Caco-2 (cell line): ENCODE results near the gene ARHGEF2. TPM values are rescaled to one million over a fixed set of nuclear protein-coding genes. Genes with fewer than 3 reads are reported as not detected.
"Not testable (repeated sequence)": the region's sequence is repeated elsewhere in the genome, so short reads cannot be mapped to it uniquely, and the experiment has no call there.

ENCODE experiments used
- BruUV-seq: library from RNA; stranded (reverse); fragments of 400-500 nt; replicated peaks from 2 replicates; lab custom pipeline; 2021; lab: Mats Ljungman, UMichigan
- CTCF ChIA-PET: fragments of 300-600 bp; sonication (Branson Sonifier 250); formaldehyde crosslinking; loops from one replicate; lab custom pipeline; 2022; ENCODE audit warnings: antibody characterized with exemption; lab: Charles Lee
- POLR2A ChIA-PET: fragments of 300-600 bp; sonication (Branson Sonifier 250); formaldehyde crosslinking; loops from one replicate; lab custom pipeline; 2022; ENCODE audit warnings: antibody characterized with exemption; lab: Charles Lee
- DNase-seq, 2 experiments: peaks; one replicate each; pipeline versions ENCODE4 v3.0.0 to v3.0.0-alpha.2; 2020 to 2022
- H3K27me3 ChIP-seq: replicated peaks from 2 replicates; pipeline ENCODE4 v1.6.0; 2011; ENCODE audit warnings: low read length; ENCODE audit not compliant: control insufficient read depth, insufficient read depth
- H3K36me3 ChIP-seq: 2 replicates; pipeline ENCODE4 v1.5.1; 2011; ENCODE audit warnings: low read length; ENCODE audit not compliant: control insufficient read depth, insufficient read depth
- H3K4me1 ChIP-seq: fragments of 250-450 bp; sonication (Bioruptor Pico); 2 replicates; pipeline ENCODE4 v1.5.1; 2020; ENCODE audit warnings: mild to moderate bottlenecking
- H3K4me3 ChIP-seq: 2 replicates; pipeline ENCODE4 v1.5.1; 2011; ENCODE audit warnings: low read depth, mild to moderate bottlenecking, control low read depth, low read length
- H3K9me3 ChIP-seq: fragments of 250-450 bp; sonication (Bioruptor Pico); 2 replicates; pipeline ENCODE4 v1.5.1; 2020; ENCODE audit warnings: mild to moderate bottlenecking, moderate library complexity
- H3K27ac Mint-ChIP-seq: one replicate; pipeline ENCODE4 v1.8.0; 2022; ENCODE audit warnings: mixed read lengths; ENCODE audit not compliant: unreplicated experiment
- H3K27me3 Mint-ChIP-seq: one replicate; pipeline ENCODE4 v1.8.0; 2022; ENCODE audit warnings: mixed read lengths; ENCODE audit not compliant: insufficient read depth, unreplicated experiment
- H3K36me3 Mint-ChIP-seq: one replicate; pipeline ENCODE4 v1.8.0; 2022; ENCODE audit warnings: mild to moderate bottlenecking, mixed read lengths; ENCODE audit not compliant: insufficient read depth, unreplicated experiment
- H3K4me1 Mint-ChIP-seq: one replicate; pipeline ENCODE4 v1.8.0; 2022; ENCODE audit warnings: low read depth, mixed read lengths; ENCODE audit not compliant: unreplicated experiment
- H3K4me3 Mint-ChIP-seq: one replicate; pipeline ENCODE4 v1.8.0; 2022; ENCODE audit warnings: mild to moderate bottlenecking, moderate library complexity, mixed read lengths; ENCODE audit not compliant: unreplicated experiment
- H3K9me3 Mint-ChIP-seq: one replicate; pipeline ENCODE4 v1.8.0; 2022; ENCODE audit warnings: mixed read lengths; ENCODE audit not compliant: unreplicated experiment
- CTCF ChIP-seq, 2 experiments: fragments of 200-600 bp in 1 of 2; IDR thresholded peaks; 1 replicate in 1 of 2; 2 replicates in 1 of 2; pipeline versions ENCODE4 v1.5.1 to v1.8.0; 2011 to 2022; ENCODE audit warnings: antibody characterized with exemption in 1 of 2, control low read depth in 1 of 2, inconsistent platforms in 1 of 2, low read depth in 1 of 2, low read length in 1 of 2, mild to moderate bottlenecking in 1 of 2, moderate library complexity in 1 of 2; ENCODE audit not compliant: insufficient read depth in 1 of 2, severe bottlenecking in 1 of 2, unreplicated experiment in 1 of 2
- intact Hi-C: fragments of 100-400 bp; cut with micrococcal nuclease; formaldehyde crosslinking; loops from one replicate; pipeline ENCODE4 v1.10.0; 2022; ENCODE audit not compliant: unreplicated experiment
- total RNA-seq: library from RNA; stranded (reverse); gene quantifications from 2 replicates; pipeline ENCODE4 v1.2.3, GENCODE V29; 2022

Gene ARHGEF2
- total RNA-seq, 1 experiment from 2014 or later, result 60.3 TPM

- no peak overlapping the region for H3K27ac Mint-ChIP-seq
- peak overlapping the region; percentile 19 for H3K4me3 Mint-ChIP-seq
- H3K9me3 ChIP-seq, result no peaks in the 10 kb centered on the region
- DNase-seq, result no peak
- H3K36me3 ChIP-seq, result 0 out of 2 replicates have a peak, but pooled peaks cover 1% of the 10 kb centered on the region
- no peak for TF ChIP-seq CTCF (IDR thresholded peaks at IDR 0.05; ENCODE audit: insufficient read depth in 1 of 2, low read depth in 1 of 2, low read length in 1 of 2, severe bottlenecking in 1 of 2, unreplicated experiment in 1 of 2)
- no peaks in the 10 kb centered on the region for H3K27me3 ChIP-seq
- POLR2A ChIA-PET, result no interaction called here
- peaks cover 20% of the 10 kb centered on the region for H3K4me1 ChIP-seq
- no peaks in the 10 kb centered on the region for H3K36me3 Mint-ChIP-seq
- H3K4me3 ChIP-seq, result no peak overlapping the region
- CTCF ChIA-PET, result interaction anchor here (0.5 kb wide), 1 partner anchor 80 kb away, joined by 10 read pairs; no protein-coding TSS in a partner anchor
- BruUV-seq, result no TSS peak
- H3K4me1 Mint-ChIP-seq, result peaks cover 16% of the 10 kb centered on the region
- no peaks in the 10 kb centered on the region for H3K9me3 Mint-ChIP-seq
- intact Hi-C loops, result no loop called here
- H3K27me3 Mint-ChIP-seq, result no peaks in the 10 kb centered on the region
Measured at GRCh38 chr1:155932081-155932480, 46.3 kb downstream of the ARHGEF2 start.

- ChIA-PET CTCF (no interaction called here), POLR2A (interaction anchor here (0.7 kb wide), 1 partner anchor 320 kb away, joined by 4 read pairs; no protein-coding TSS in a partner anchor)
- Mint-ChIP-seq H3K4me1 (peaks cover 16% of the 10 kb centered on the region), H3K36me3 (no peaks in the 10 kb centered on the region), H3K27me3 (no peaks in the 10 kb centered on the region), H3K27ac (no peak overlapping the region), H3K4me3 (peak overlapping the region; percentile 54), H3K9me3 (no peaks in the 10 kb centered on the region)
- no TSS peak for BruUV-seq
- no peak for TF ChIP-seq CTCF (IDR thresholded peaks at IDR 0.05; ENCODE audit: insufficient read depth in 1 of 2, low read depth in 1 of 2, low read length in 1 of 2, severe bottlenecking in 1 of 2, unreplicated experiment in 1 of 2)
- no peaks in the 10 kb centered on the region for H3K27me3 ChIP-seq
- H3K9me3 ChIP-seq, result no peaks in the 10 kb centered on the region
- no peak for DNase-seq
- intact Hi-C loops, result no loop called here
- H3K4me1 ChIP-seq, result peaks cover 20% of the 10 kb centered on the region
- peaks cover 3% of the 10 kb centered on the region; the same call in 1 of the 2 replicates for H3K36me3 ChIP-seq
- no peak overlapping the region for H3K4me3 ChIP-seq
Measured at GRCh38 chr1:155931332-155932038, 46.9 kb downstream of the ARHGEF2 start.

- intact Hi-C loops, H3K4me3 ChIP-seq, H3K27ac Mint-ChIP-seq, H3K27me3 ChIP-seq, BruUV-seq, H3K36me3 ChIP-seq, H3K9me3 ChIP-seq, H3K9me3 Mint-ChIP-seq, H3K36me3 Mint-ChIP-seq, CTCF ChIA-PET, DNase-seq, H3K27me3 Mint-ChIP-seq: not testable (repeated sequence)
- peaks cover 20% of the 10 kb centered on the region for H3K4me1 ChIP-seq
- POLR2A ChIA-PET, result interaction anchor here (0.7 kb wide), 1 partner anchor 320 kb away, joined by 4 read pairs; no protein-coding TSS in a partner anchor
- Mint-ChIP-seq H3K4me1 (peaks cover 16% of the 10 kb centered on the region), H3K4me3 (peak overlapping the region; percentile 54)
Measured at GRCh38 chr1:155930725-155931124, 47.6 kb downstream of the ARHGEF2 start.
